ENCODE results near the gene MXD4.
"Not testable (repeated sequence)": the region's sequence is repeated elsewhere in the genome, so short reads cannot be mapped to it uniquely, and the experiment has no call there.

The MXD4 gene

DNA sequence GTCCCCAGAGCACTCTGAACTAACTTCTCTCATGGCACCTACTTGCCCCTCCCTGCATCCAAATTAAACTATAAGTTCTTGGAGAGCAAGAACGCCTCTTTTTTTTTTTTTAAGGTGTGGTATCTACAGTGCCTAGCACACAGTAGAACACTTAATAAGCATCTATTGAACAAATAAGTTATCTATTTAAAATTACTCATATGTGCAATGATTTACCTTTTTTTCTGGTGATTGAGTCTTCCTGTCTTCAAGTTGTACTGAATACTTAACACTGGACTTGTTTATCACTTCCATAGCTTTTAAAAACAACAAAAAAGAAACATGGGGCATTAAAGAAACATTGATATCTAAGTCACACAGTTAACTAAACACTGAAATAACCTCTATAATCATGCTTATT lies 49.1 kb downstream of the MXD4 start:
- DNase-seq (ENCODE audit: low spot score): no peak
- H3K4me3 ChIP-seq: no peak overlapping the region
- TF ChIP-seq, protein P1, sequence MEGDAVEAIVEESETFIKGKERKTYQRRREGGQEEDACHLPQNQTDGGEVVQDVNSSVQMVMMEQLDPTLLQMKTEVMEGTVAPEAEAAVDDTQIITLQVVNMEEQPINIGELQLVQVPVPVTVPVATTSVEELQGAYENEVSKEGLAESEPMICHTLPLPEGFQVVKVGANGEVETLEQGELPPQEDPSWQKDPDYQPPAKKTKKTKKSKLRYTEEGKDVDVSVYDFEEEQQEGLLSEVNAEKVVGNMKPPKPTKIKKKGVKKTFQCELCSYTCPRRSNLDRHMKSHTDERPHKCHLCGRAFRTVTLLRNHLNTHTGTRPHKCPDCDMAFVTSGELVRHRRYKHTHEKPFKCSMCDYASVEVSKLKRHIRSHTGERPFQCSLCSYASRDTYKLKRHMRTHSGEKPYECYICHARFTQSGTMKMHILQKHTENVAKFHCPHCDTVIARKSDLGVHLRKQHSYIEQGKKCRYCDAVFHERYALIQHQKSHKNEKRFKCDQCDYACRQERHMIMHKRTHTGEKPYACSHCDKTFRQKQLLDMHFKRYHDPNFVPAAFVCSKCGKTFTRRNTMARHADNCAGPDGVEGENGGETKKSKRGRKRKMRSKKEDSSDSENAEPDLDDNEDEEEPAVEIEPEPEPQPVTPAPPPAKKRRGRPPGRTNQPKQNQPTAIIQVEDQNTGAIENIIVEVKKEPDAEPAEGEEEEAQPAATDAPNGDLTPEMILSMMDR (IDR thresholded peaks at IDR 0.05): no peak
- H3K27ac ChIP-seq: no peak overlapping the region

DNA sequence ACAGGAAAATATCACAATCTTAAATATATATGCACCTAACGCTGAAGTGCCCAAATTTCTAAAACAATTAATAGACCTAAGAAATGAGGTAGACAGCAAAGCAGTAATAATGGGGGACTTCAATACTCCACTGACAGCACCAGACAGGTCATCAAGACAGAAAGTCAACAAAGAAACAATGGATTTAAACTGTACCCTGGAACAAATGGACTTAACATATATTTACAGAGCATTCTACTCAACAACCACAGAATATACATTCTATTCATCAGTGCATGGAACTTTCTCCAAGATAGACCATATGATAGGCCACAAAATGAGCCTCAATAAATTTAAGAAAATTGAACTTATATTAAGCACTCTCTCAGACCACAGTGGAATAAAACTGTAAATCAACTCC lies 59.1 kb downstream of the MXD4 start:
- not testable (repeated sequence) for H3K27ac ChIP-seq; DNase-seq (ENCODE audit: low spot score); H3K4me3 ChIP-seq

Measured in coronary artery (tissue), 2 donors.